CD4-positive, alpha-beta T cell (primary cell): ENCODE results near the gene FBXW2. TPM values are rescaled to one million over a fixed set of nuclear protein-coding genes. Genes with fewer than 3 reads are reported as not detected.
A peak's percentile ranks its signal among the peaks of the same experiment; 100 is the strongest.

Experiments
- ATAC-seq: fragments of 200-7000 bp; cut with Tn5 transposase; one replicate; pipeline ENCODE4 v1.10.0; 2022; ENCODE audit warnings: mild to moderate bottlenecking; ENCODE audit not compliant: poor library complexity
- CTCF ChIA-PET: fragments of 350-600 bp; sonication (Branson Sonifier 250); formaldehyde crosslinking; loops from one replicate; lab custom pipeline; 2021; ENCODE audit warnings: antibody characterized with exemption, inconsistent platforms; lab: Charles Lee
- POLR2A ChIA-PET: fragments of 350-600 bp; sonication (Branson Sonifier 250); formaldehyde crosslinking; loops from one replicate; lab custom pipeline; 2021; ENCODE audit warnings: antibody characterized with exemption, inconsistent platforms; lab: Charles Lee
- DNase-seq, 14 experiments: peaks; one replicate each; pipeline ENCODE4 v3.0.0-alpha.2; 2013 to 2020; ENCODE audit warnings: mixed read lengths in 2 of 14
- H3K27ac ChIP-seq, 2 donors: one replicate each; pipeline versions ENCODE4 v1.5.1 to v1.7.0; 2013; ENCODE audit warnings: low read length in 2 of 2, low read depth in 1 of 2, mild to moderate bottlenecking in 1 of 2
- H3K27me3 ChIP-seq, 2 experiments: 1 replicate in 1 of 2; 2 replicates in 1 of 2; pipeline versions ENCODE4 v1.6.1 to v1.7.0; 2013; ENCODE audit warnings: low read length in 2 of 2, control low read depth in 1 of 2, mild to moderate bottlenecking in 1 of 2, moderate library complexity in 1 of 2; ENCODE audit not compliant: insufficient read depth in 2 of 2, control insufficient read depth in 1 of 2
- H3K36me3 ChIP-seq: one replicate; pipeline ENCODE4 v1.6.1; 2013; ENCODE audit warnings: low read length, control low read depth; ENCODE audit not compliant: insufficient read depth
- H3K4me1 ChIP-seq: one replicate; pipeline ENCODE4 v1.6.1; 2013; ENCODE audit warnings: low read length, control low read depth; ENCODE audit not compliant: insufficient read depth
- H3K4me3 ChIP-seq: one replicate; pipeline ENCODE4 v1.5.1; 2013; ENCODE audit warnings: mild to moderate bottlenecking, low read length, moderate library complexity
- H3K9me3 ChIP-seq, 2 experiments: 1 replicate in 1 of 2; 2 replicates in 1 of 2; pipeline versions ENCODE4 v1.6.1 to v1.7.0; 2013; ENCODE audit warnings: low read length in 2 of 2, mild to moderate bottlenecking in 2 of 2, control low read depth in 1 of 2, moderate library complexity in 1 of 2; ENCODE audit not compliant: control insufficient read depth in 1 of 2, insufficient read depth in 1 of 2
- H3K27ac Mint-ChIP-seq: one replicate; pipeline ENCODE4 v1.8.0; 2020; ENCODE audit warnings: mixed read lengths
- H3K27me3 Mint-ChIP-seq: one replicate; pipeline ENCODE4 v1.8.0; 2021; ENCODE audit warnings: mixed read lengths
- H3K36me3 Mint-ChIP-seq: one replicate; pipeline ENCODE4 v1.8.0; 2021; ENCODE audit warnings: low read depth, mixed read lengths
- H3K4me1 Mint-ChIP-seq: one replicate; pipeline ENCODE4 v1.8.0; 2021; ENCODE audit warnings: low read depth, mixed read lengths
- H3K4me3 Mint-ChIP-seq: one replicate; pipeline ENCODE4 v1.8.0; 2020; ENCODE audit warnings: mild to moderate bottlenecking, mixed read lengths
- H3K9me3 Mint-ChIP-seq: one replicate; pipeline ENCODE4 v1.8.0; 2020; ENCODE audit warnings: mixed read lengths
- intact Hi-C, 2 experiments: fragments of 100-400 bp; cut with DNase I in 1 of 2; cut with micrococcal nuclease in 1 of 2; formaldehyde crosslinking; loops; one replicate each; pipeline versions ENCODE4 v1.15.1 to v1.9.0; 2023 to 2025; cut with DNase I, micrococcal nuclease
- total RNA-seq, 174 experiments: library from RNA in 2 of 174; stranded (reverse) in 2 of 174; gene quantifications; one replicate each; pipeline ENCODE4 v1.2.3 and lab custom pipeline; 2021 to 2026
- TF ChIP-seq, protein P1 (sequence below): fragments of 200-600 bp; IDR thresholded peaks from one replicate; pipeline ENCODE4 v1.8.0; 2022; ENCODE audit warnings: antibody characterized with exemption, mild to moderate bottlenecking

The FBXW2 gene
- total RNA-seq, 2 experiments from 2014 or later = 58.7 to 64.7 TPM

DNA sequence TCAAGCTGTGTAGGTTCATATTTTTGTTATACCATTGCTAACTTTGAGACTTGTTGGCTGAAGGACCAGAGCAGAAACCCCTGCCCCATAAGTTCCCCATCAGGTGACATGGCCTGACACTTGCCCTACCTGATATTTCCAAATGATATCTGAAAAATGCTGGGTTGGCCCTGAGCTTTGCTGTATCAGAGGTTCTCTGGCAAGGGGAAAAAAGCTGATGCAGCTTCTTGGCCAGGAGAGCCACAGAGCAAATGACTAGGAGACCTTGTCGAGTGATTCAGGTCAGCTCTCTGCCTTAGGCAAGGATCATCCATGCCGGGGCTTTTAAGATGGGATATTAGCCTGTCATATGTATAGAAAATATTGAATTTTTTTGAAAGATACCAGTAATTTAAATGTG, 76.0 kb downstream of the FBXW2 start:
- no peak overlapping the region for H3K4me3 Mint-ChIP-seq
- ChIA-PET CTCF (no interaction called here), POLR2A (no interaction called here)

DNA sequence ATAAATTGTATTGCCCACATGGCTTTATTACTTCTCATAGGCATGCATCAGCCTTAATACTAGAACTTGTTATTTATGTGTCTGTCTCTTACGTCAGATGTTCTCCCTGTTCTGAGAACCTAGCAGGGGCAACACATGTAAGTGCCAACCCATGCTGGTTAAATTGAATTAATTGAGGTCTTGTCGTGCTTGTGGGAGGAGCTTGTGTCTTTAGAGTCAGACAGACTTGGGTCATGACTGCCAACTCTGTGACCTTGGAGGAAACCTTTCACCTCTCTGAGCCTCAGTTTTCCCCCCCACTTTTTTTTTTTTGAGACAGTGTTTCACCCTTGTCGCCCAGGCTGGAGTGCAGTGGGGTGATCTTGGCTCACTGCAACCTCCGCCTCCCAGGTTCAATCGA, 76.7 kb downstream of the FBXW2 start:
- CTCF ChIA-PET = no interaction called here
- no peaks in the 10 kb centered on the region for H3K9me3 Mint-ChIP-seq
- POLR2A ChIA-PET = no interaction called here
- H3K9me3 ChIP-seq = no peaks in the 10 kb centered on the region
- no peaks in the 10 kb centered on the region for H3K36me3 ChIP-seq
- ATAC-seq (no peak), DNase-seq (no peak)
- intact Hi-C loops = loop anchor here in 1 of 2 experiments (10.0 kb wide), 1 partner anchor 128 kb away; the partner anchor contains the start of gene PSMD5
- TF ChIP-seq, protein P1, sequence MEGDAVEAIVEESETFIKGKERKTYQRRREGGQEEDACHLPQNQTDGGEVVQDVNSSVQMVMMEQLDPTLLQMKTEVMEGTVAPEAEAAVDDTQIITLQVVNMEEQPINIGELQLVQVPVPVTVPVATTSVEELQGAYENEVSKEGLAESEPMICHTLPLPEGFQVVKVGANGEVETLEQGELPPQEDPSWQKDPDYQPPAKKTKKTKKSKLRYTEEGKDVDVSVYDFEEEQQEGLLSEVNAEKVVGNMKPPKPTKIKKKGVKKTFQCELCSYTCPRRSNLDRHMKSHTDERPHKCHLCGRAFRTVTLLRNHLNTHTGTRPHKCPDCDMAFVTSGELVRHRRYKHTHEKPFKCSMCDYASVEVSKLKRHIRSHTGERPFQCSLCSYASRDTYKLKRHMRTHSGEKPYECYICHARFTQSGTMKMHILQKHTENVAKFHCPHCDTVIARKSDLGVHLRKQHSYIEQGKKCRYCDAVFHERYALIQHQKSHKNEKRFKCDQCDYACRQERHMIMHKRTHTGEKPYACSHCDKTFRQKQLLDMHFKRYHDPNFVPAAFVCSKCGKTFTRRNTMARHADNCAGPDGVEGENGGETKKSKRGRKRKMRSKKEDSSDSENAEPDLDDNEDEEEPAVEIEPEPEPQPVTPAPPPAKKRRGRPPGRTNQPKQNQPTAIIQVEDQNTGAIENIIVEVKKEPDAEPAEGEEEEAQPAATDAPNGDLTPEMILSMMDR = no peak
- H3K27me3 Mint-ChIP-seq = no peaks in the 10 kb centered on the region
- peak overlapping the region; percentile 58 for H3K4me3 Mint-ChIP-seq
- H3K4me3 ChIP-seq = no peak overlapping the region
- no peaks in the 10 kb centered on the region for H3K27me3 ChIP-seq
- H3K4me1 Mint-ChIP-seq = peaks cover 24% of the 10 kb centered on the region
- no peaks in the 10 kb centered on the region for H3K36me3 Mint-ChIP-seq
- H3K27ac Mint-ChIP-seq = peak overlapping the region; percentile 2
- H3K4me1 ChIP-seq = peaks cover 26% of the 10 kb centered on the region
- no peak overlapping the region for H3K27ac ChIP-seq

More for the DNA sequence above, 76.0 kb downstream of the FBXW2 start:
- Histone ChIP-seq H3K36me3 (no peaks in the 10 kb centered on the region), H3K27me3 (no peaks in the 10 kb centered on the region), H3K4me3 (no peak overlapping the region), H3K9me3 (no peaks in the 10 kb centered on the region), H3K27ac (no peak overlapping the region), H3K4me1 (peaks cover 20% of the 10 kb centered on the region)
- Mint-ChIP-seq H3K27me3 (no peaks in the 10 kb centered on the region), H3K9me3 (no peaks in the 10 kb centered on the region), H3K27ac (no peak overlapping the region), H3K36me3 (no peaks in the 10 kb centered on the region), H3K4me1 (peaks cover 17% of the 10 kb centered on the region)
- intact Hi-C loops = loop anchor here in 1 of 2 experiments (10.0 kb wide), 1 partner anchor 128 kb away; the partner anchor contains the start of gene PSMD5
- ATAC-seq (no peak), DNase-seq (no peak)
- TF ChIP-seq, protein P1 = no peak

DNA sequence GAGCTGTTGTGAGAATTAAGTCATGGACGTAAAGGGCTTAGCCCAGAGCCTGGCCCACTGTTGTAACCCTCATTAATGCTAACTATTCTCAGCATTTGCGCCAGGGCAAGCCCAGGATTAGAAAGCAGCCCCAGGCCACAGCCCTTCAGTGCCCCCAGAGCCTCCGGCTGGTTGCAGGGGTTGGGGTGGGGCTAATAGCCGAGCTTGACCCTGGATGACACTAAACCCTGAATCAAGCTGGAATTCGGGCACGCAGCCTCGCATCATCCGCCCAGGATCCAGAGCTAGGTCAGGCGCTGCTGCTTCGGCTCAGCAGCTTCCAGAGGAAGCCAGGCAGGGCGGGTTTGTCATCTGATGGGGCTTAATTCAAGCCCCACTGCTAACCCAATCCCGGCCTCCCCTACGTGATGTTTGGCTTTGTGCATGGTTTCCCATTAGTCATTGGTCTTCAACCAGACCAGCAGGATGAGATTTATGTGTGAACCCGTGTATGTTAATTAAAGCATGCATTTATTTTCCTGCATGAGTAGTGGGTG, 77.8 kb downstream of the FBXW2 start:
- H3K4me1 Mint-ChIP-seq = peaks cover 34% of the 10 kb centered on the region
- Histone ChIP-seq H3K4me3 (peak overlapping the region; percentile 82), H3K4me1 (peaks cover 26% of the 10 kb centered on the region), H3K27ac (no peak overlapping the region), H3K9me3 (no peaks in the 10 kb centered on the region), H3K27me3 (no peaks in the 10 kb centered on the region), H3K36me3 (no peaks in the 10 kb centered on the region)
- intact Hi-C loops = loop anchor here in 1 of 2 experiments (2.0 to 10.0 kb wide), 3 partner anchors 129 to 153 kb away; partner anchors contain the start of gene PSMD5
- ATAC-seq (no peak), DNase-seq (peak in 1 of 14 experiments; percentile 33)
- ChIA-PET CTCF (interaction anchor here (1.0 to 1.2 kb wide), 2 partner anchors 9 to 96 kb away, joined by 3 to 4 read pairs; no protein-coding TSS in a partner anchor), POLR2A (interaction anchor here (0.6 to 1.3 kb wide), 5 partner anchors 40 to 653 kb away, joined by 3 to 7 read pairs (median 3); partner anchors contain the start of genes FBXW2 and PSMD5)
- TF ChIP-seq, protein P1 = no peak
- H3K9me3 Mint-ChIP-seq = no peaks in the 10 kb centered on the region
- H3K27me3 Mint-ChIP-seq = no peaks in the 10 kb centered on the region
- H3K36me3 Mint-ChIP-seq = no peaks in the 10 kb centered on the region
- peak overlapping the region; percentile 56 for H3K27ac Mint-ChIP-seq
- peak overlapping the region; percentile 86 for H3K4me3 Mint-ChIP-seq
